HuH-7.5 (cell line): Measurements from ENCODE around the gene RBMS1.

Experiments used
- DNase-seq: peaks from one replicate; pipeline ENCODE4 v3.0.0; 2011; ENCODE audit warnings: low spot score

Gene RBMS1

DNA sequence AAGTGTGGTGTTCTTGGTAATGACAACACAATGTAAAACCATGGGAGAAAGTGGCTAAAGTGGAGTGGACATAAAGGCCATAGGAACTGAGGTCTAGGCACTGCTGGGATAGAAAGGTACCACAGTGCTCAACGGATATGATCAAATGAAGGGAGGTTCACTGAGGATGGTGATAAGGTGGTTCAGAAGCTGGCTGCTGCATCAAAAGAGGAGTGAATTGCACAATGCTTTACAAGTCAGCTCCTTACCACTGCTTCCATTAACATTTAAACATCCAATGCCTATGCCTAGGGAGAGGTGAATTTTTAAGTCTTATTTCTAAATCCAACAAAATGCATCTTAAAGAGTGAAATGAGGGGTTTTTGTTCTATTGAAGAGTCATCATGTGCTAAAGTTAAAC lies 193.4 kb downstream of the RBMS1 start:
- DNase-seq = no peak

DNA sequence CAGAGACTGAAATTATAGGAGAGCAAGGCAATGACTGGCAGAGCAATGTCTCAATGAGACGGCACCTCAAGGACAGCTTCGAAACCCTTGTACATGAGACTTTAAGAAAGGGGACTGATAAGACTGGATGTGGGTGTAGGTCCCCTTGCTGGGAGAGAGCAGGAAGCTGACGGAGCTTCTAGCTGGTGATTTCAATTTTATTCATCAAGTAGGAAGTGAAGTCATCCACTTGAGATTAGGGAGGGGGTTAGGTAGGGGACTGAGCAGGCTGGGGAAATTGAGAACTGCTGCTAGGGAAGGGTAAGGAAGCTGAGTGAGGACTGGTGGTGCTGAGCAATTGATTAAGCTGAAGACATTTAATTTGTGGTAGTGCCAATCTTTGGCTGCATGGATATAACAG lies 194.1 kb downstream of the RBMS1 start:
- no peak for DNase-seq

- DNase-seq = no peak
These were observed 194.6 kb downstream of the RBMS1 start for GRCh38 chr2:160298960-160299359.

GRCh38 chr2:160295519-160296207 lies 197.9 kb downstream of the RBMS1 start:
- DNase-seq = no peak

DNA sequence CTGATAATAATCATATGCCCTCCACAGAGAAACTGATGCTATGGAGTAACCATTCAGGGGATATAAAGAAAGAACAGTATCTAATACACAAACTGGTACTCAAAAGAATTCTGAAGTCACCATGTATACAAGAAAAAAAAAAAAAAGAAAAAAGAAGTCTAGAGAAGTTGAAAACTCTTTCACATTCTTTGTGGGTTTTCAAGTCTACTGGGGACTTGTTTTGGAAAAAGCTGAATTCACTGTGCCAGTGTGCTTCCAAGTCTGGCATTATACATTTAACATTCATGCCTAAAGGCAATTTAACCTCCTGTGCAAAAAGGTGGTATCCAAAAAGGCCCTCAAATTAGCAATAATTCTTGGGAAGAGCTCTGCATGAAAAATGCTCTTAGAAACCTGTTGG lies 198.7 kb downstream of the RBMS1 start:
- no peak for DNase-seq

DNA sequence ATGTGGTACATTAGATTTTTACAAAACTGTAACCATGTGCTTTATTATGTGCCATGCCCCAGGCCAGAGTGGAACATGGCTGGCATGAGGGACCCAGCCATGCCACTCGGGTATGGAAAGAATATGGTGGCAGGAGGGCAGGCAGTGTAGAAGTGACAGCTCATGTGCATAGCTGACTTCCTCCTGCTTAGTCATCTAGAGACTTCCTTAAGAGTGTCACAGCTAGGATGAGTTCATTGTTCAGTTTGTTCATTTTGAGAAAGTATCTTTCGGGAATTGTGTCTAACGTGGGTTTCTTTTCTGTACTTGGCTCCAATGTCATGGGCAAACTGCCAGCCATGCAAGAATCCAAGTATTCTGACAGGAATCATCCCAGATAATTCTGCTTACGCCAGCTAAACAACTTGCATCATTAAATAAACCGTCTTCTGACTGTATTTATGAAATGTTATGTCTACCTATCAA lies 199.2 kb downstream of the RBMS1 start:
- DNase-seq = no peak

- no peak for DNase-seq
These were observed 200.1 kb downstream of the RBMS1 start for GRCh38 chr2:160293391-160294091.

DNA sequence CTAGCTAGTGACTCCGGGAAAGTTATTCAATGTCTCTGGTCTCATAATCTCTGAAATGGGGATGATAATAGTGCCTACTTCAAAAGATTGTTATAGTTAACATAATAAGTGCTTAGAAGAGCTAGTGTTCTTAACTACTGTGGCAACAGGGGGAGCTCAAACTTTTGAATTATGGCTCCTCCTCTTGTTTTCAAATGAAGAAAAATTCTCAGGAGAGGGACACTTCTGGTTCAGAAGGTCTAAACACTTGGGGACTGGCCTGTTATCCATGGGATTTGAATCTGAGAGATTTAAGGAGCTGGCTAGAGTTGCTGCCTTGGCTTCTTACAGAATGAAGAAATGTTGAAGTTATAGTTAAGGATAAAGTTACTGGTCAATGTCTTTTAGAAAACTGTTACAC lies 201.4 kb downstream of the RBMS1 start:
- no peak for DNase-seq

GRCh38 chr2:160291382-160291781 lies 202.2 kb downstream of the RBMS1 start:
- DNase-seq = no peak

- DNase-seq = no peak
These were observed 203.0 kb downstream of the RBMS1 start for GRCh38 chr2:160290598-160290997.

DNA sequence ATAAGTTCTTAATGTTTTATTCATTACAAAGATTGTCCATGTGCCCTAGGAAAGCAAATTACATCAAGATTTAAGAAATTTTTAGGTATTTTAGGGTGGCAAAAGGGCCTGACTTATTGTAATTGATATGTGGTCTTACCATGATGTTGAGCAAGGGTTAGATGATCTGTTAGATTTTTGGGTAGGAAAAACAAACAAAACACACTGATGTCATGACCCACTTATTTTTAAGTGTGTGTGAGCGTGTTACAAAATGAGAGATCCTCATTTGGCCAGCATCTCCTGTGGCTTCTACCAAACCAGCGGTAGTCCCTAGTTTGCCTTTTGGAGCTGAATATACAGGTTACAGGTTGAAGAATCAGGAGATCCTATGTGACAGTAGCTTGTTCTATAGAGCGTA lies 203.8 kb downstream of the RBMS1 start:
- DNase-seq = no peak

DNA sequence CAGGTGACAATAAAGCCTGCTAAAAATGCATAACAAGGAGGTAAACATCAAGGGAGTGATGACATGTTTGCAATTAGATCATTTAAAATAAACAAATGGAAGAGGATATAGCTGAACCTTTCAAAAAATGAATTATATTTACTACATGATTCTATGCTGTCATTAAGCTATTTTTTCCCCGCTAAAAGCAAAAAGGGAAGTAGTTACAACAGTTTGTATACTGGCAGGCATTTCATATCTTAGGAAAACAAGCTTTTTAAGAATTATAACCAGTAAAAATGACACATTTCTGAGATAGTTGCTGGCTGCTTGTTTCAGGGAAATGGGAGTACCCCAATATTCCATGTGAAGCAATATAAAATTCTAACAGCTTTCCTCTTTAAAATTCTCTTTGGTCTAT lies 204.5 kb downstream of the RBMS1 start:
- DNase-seq = no peak

DNA sequence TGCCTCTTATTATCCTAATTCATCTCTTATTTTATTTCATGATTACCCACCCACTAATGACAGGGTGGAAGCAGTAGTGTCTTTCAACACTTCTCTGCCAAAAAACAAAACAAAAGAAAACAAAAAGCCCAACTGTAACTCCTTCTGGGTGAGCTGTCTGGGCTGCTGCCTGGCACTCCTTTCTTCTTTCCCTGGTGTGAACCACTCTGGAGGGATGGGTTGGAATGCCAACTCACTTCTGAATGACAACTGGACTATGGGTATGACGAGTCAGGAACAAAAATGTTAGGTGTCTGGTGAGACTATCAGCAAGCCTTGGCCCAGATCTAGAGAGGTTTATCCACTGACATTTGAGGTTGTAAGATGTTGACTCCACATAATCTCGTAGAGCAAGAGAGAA lies 205.3 kb downstream of the RBMS1 start:
- DNase-seq = no peak

- DNase-seq = no peak
These were observed 206.1 kb downstream of the RBMS1 start for GRCh38 chr2:160287476-160287875.

GRCh38 chr2:160286551-160286950 lies 207.1 kb downstream of the RBMS1 start:
- DNase-seq = no peak

DNA sequence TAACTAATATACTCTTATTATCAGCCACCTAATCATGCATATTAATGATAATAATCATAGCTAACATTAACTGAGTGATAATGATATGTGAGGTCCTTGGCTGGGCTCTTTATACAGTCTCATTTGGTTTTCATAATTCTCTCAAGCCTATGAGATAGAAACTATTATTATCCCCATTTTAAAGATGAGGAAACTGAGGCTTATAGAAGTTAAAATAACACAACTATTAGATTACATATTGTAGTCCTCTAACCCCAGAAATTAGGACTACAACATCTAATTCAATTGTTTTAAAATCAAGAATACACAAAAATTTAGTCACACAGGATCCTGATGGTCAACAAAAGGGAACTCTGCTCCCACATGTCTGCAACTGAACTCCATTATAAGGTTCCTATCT lies 209.9 kb downstream of the RBMS1 start:
- no peak for DNase-seq

GRCh38 chr2:160282063-160282580 lies 211.5 kb downstream of the RBMS1 start:
- DNase-seq = no peak

GRCh38 chr2:160281213-160281612 lies 212.4 kb downstream of the RBMS1 start:
- no peak for DNase-seq

DNA sequence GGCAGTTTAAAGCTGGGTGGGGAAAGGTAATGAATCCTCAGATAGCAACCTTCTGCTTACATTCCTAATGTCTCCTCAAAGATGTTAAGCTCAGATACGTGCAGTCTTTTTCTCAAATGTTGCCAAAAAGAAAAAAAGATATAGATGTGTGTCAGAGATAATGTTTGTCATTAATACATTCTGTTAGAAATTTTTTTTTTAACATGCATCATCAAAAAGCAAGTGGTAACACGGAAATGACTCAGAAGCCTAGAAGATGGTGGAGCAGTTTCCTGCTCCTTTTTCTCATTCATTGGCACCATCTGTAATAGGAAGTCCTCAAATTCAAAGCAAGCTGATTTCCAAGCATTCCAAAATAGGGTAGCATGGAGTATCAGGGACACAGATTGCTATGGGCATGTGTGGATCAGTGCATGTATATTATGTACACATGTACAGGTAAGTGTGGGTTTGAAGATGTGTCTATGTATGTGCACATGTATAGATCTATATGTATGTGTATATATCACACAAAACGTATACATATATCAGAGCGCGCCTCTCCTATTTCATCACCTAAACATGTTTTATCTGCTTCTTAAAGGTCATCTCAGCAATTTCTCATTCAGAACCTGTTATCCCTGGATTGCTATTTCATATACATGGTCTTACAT lies 213.7 kb downstream of the RBMS1 start:
- no peak for DNase-seq

- no peak for DNase-seq
These were observed 214.8 kb downstream of the RBMS1 start for GRCh38 chr2:160278879-160279177.

DNA sequence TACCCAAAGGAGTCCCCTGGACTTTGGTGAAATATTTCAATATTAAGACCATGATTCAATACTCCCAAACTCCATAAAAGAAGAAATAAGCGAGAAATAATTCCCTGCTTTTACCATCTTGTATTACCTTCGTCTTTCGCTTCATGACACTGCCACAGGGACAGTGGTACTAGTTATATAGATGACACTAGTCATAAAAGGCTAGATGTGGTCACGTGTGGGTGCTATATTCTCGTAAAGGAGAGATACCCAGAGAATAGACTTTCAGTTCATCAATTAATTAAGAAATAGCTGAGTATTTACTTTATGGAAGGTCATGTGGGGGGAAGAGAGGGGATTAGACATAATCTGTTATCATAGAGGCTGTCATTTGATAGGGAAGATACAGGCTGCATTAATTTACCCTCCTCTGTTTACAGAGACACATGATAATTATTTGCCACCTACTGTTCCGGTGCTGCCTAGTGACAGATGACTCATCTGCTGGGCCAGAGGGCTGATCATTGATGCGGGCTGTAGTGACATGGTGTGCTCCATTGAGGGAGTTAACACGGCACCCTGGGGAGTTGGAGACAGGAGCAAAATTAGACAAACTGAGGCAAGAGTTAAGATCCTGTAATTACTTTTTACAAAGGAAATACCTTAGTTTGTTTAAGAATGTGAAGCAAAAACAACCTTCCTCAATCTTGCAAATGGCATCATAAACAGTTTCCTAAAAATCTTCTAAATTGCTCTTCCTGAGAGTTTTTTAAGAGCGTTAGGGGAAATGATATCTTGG lies 215.3 kb downstream of the RBMS1 start:
- no peak for DNase-seq

- no peak for DNase-seq
These were observed 216.5 kb downstream of the RBMS1 start for GRCh38 chr2:160277151-160277550.

GRCh38 chr2:160275656-160276055 lies 218.0 kb downstream of the RBMS1 start:
- DNase-seq = no peak
